ENCODE results near the gene EDNRB.

DNA sequence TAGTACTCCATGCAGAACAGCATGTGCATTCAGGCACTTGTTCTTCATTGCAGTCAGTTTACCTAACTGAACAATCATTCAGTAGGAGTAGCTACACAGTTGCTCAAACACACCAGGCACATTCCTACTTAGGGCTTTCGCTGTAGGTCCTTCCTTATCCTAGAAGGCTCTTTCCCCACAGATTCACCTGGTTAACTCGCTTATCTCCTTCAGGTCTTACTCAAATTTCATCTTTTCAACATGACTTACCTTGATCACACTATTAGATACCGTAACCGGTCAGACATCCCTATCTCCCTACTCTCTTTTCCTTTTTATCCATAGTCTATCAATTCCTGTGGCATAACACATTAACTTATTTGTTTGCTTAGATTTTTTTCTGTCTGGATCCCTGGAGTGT is 14.6 kb downstream of the EDNRB start:
- TF ChIP-seq, protein P1, sequence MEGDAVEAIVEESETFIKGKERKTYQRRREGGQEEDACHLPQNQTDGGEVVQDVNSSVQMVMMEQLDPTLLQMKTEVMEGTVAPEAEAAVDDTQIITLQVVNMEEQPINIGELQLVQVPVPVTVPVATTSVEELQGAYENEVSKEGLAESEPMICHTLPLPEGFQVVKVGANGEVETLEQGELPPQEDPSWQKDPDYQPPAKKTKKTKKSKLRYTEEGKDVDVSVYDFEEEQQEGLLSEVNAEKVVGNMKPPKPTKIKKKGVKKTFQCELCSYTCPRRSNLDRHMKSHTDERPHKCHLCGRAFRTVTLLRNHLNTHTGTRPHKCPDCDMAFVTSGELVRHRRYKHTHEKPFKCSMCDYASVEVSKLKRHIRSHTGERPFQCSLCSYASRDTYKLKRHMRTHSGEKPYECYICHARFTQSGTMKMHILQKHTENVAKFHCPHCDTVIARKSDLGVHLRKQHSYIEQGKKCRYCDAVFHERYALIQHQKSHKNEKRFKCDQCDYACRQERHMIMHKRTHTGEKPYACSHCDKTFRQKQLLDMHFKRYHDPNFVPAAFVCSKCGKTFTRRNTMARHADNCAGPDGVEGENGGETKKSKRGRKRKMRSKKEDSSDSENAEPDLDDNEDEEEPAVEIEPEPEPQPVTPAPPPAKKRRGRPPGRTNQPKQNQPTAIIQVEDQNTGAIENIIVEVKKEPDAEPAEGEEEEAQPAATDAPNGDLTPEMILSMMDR (IDR thresholded peaks at IDR 0.05 in 8 of 11, conservative IDR thresholded peaks at IDR 0.05 in 3 of 11), result no peak
- no peak for TF ChIP-seq POLR2A (IDR thresholded peaks at IDR 0.05)
- TF ChIP-seq POLR2AphosphoS5 (IDR thresholded peaks at IDR 0.05), result no peak

Data from spleen (tissue), 7 donors.